T-cell (primary cell): Measurements from ENCODE around the gene NFKBIZ. TPM values are rescaled to one million over a fixed set of nuclear protein-coding genes. Genes with fewer than 3 reads are reported as not detected.

Experiments
- ATAC-seq, 4 experiments: fragments of 200-7000 bp in 3 of 4; fragments of 150-1000 bp in 1 of 4; cut with Tn5 transposase; replicated peaks in 1 of 4; 1 replicate in 3 of 4; 2 replicates in 1 of 4; pipeline ENCODE4 v1.10.0; 2021; ENCODE audit warnings: moderate library complexity in 3 of 4, mild to moderate bottlenecking in 2 of 4, moderate number of reproducible peaks in 1 of 4
- CTCF ChIA-PET, 2 donors: fragments of 300-600 bp; sonication (Branson Sonifier 250); formaldehyde crosslinking; loops; one replicate each; lab custom pipeline; 2022; ENCODE audit warnings: antibody characterized with exemption in 2 of 2; lab: Charles Lee
- POLR2A ChIA-PET, 2 donors: fragments of 300-600 bp; sonication (Branson Sonifier 250); formaldehyde crosslinking; loops; one replicate each; lab custom pipeline; 2022; ENCODE audit warnings: antibody characterized with exemption in 2 of 2; lab: Charles Lee
- DNase-seq, 35 experiments: peaks; one replicate each; pipeline versions ENCODE4 v3.0.0 to v3.0.0-alpha.2; 2013 to 2023
- H3K27ac ChIP-seq: one replicate; pipeline ENCODE4 v1.5.1; 2013; ENCODE audit warnings: low read length
- H3K27me3 ChIP-seq, 2 experiments: replicated peaks in 1 of 2; 1 replicate in 1 of 2; 2 replicates in 1 of 2; pipeline versions ENCODE4 v1.6.1 to v1.7.0; 2013; ENCODE audit warnings: low read length in 1 of 2, mixed read lengths in 1 of 2; ENCODE audit not compliant: control insufficient read depth in 2 of 2, insufficient read depth in 2 of 2; ENCODE audit errors: extremely low read depth in 1 of 2
- H3K36me3 ChIP-seq, 2 donors: 1 replicate in 1 of 2; 2 replicates in 1 of 2; pipeline versions ENCODE4 v1.6.1 to v1.7.0; 2013; ENCODE audit warnings: low read length in 1 of 2; ENCODE audit not compliant: control insufficient read depth in 2 of 2, insufficient read depth in 1 of 2; ENCODE audit errors: extremely low read depth in 1 of 2
- H3K4me1 ChIP-seq, 2 experiments: 1 replicate in 1 of 2; 2 replicates in 1 of 2; pipeline versions ENCODE4 v1.6.1 to v1.7.0; 2013; ENCODE audit warnings: low read length in 2 of 2, mixed read lengths in 1 of 2; ENCODE audit not compliant: insufficient read depth in 2 of 2, control insufficient read depth in 1 of 2; ENCODE audit errors: extremely low read depth in 1 of 2
- H3K4me3 ChIP-seq, 2 donors: 1 replicate in 1 of 2; 2 replicates in 1 of 2; pipeline versions ENCODE4 v1.5.1 to v1.7.0; 2013; ENCODE audit warnings: mild to moderate bottlenecking in 2 of 2, low read length in 1 of 2, moderate library complexity in 1 of 2; ENCODE audit not compliant: control insufficient read depth in 1 of 2; ENCODE audit errors: extremely low read depth in 1 of 2
- H3K9me3 ChIP-seq: 2 replicates; pipeline ENCODE4 v1.7.0; 2013
- H3K27ac Mint-ChIP-seq, 2 donors: one replicate each; pipeline ENCODE4 v1.8.0; 2020 to 2021; ENCODE audit warnings: mild to moderate bottlenecking in 2 of 2, mixed read lengths in 2 of 2
- H3K27me3 Mint-ChIP-seq, 2 donors: one replicate each; pipeline ENCODE4 v1.8.0; 2021 to 2022; ENCODE audit warnings: mixed read lengths in 2 of 2
- H3K36me3 Mint-ChIP-seq: one replicate; pipeline ENCODE4 v1.8.0; 2021; ENCODE audit warnings: mixed read lengths
- H3K4me1 Mint-ChIP-seq, 3 donors: one replicate each; pipeline ENCODE4 v1.8.0; 2020 to 2022; ENCODE audit warnings: mixed read lengths in 3 of 3, mild to moderate bottlenecking in 1 of 3
- H3K4me3 Mint-ChIP-seq, 3 donors: one replicate each; pipeline ENCODE4 v1.8.0; 2020 to 2022; ENCODE audit warnings: mild to moderate bottlenecking in 3 of 3, mixed read lengths in 3 of 3, moderate library complexity in 3 of 3
- H3K9me3 Mint-ChIP-seq, 3 donors: one replicate each; pipeline ENCODE4 v1.8.0; 2020 to 2022; ENCODE audit warnings: mixed read lengths in 3 of 3
- WGBS: methylation state at CpG from one replicate; pipeline ENCODE4 v1.1.5; 2013; ENCODE audit warnings: missing lambda C conversion rate; ENCODE audit not compliant: insufficient coverage; 5-methylcytosine and 5-hydroxymethylcytosine counted together
- total RNA-seq, 35 experiments: library from RNA in 6 of 35; stranded (reverse) in 6 of 35; fragments of 120-200 nt in 1 of 35; gene quantifications; one replicate each; pipeline versions ENCODE4 v1.2.1 to v1.2.4 and lab custom pipeline; 2013 to 2026

The NFKBIZ gene
- total RNA-seq (100 to 1,000 TPM; 130 to 720 (median 132) TPM), total RNA-seq (lab: John Stamatoyannopoulos, UW) (52.8 to 1,119 (median 312) reads per million in 29 experiments)
- total RNA-seq (2013), result 187 TPM

GRCh38 chr3:101848754-101849713 is at the start of gene NFKBIZ:
NFKBIZ (plus strand) TSS chr3:101849514; CDS start chr3:101849629, 115 bp downstream.
- no peaks in the 10 kb centered on the region for H3K27me3 ChIP-seq
- H3K27ac ChIP-seq, result peak within 1 kb of the TSS; percentile 99
- H3K4me3 ChIP-seq, result peak within 1 kb of the TSS; percentile 84 to 89
- no peaks in the 10 kb centered on the region for H3K9me3 Mint-ChIP-seq
- 5% methylated on average over 91 of the region's 95 CpGs for WGBS
- H3K27me3 Mint-ChIP-seq, result no peaks in the 10 kb centered on the region
- DNase-seq (peak; percentile 84 to 97 (median 94)), ATAC-seq (peak; percentile 79 to 83 (median 80))
- peaks cover 8 to 25% of the 10 kb centered on the region in 2 donors for H3K36me3 ChIP-seq
- no peaks in the 10 kb centered on the region for H3K9me3 ChIP-seq
- CTCF ChIA-PET, result interaction anchor here (1.3 to 2.1 kb wide), 3 partner anchors 19 to 380 kb away, joined by 3 to 18 read pairs (median 4); no protein-coding TSS in a partner anchor
- peaks cover 39% of the 10 kb centered on the region for H3K36me3 Mint-ChIP-seq
- H3K4me1 Mint-ChIP-seq, result peaks cover 43% of the 10 kb centered on the region in 3 donors
- H3K27ac Mint-ChIP-seq, result peak within 1 kb of the TSS; percentile 99 to 100
- peak within 1 kb of the TSS; percentile 98 to 100 (median 99) for H3K4me3 Mint-ChIP-seq
- peaks cover 12 to 21% of the 10 kb centered on the region in 2 experiments for H3K4me1 ChIP-seq
- POLR2A ChIA-PET, result interaction anchor here (0.6 to 3.1 kb wide), 18 partner anchors 9 to 275 kb away, joined by 3 to 34 read pairs (median 4); partner anchors contain the start of genes CEP97 (in 1 of the 2) and PCNP (in 1 of the 2)

- WGBS, result 100% methylated on average over 3 of the region's 4 CpGs
- peaks cover 0 to 37% of the 10 kb centered on the region in 2 donors for H3K36me3 ChIP-seq
- H3K4me1 ChIP-seq, result peaks cover 3 to 8% of the 10 kb centered on the region in 2 experiments
- H3K9me3 ChIP-seq, result no peaks in the 10 kb centered on the region
- peak overlapping the region; percentile 73 to 85 for H3K27ac Mint-ChIP-seq
- DNase-seq, result no peak
- H3K27me3 Mint-ChIP-seq, result no peaks in the 10 kb centered on the region
- H3K27ac ChIP-seq, result no peak overlapping the region
- no peaks in the 10 kb centered on the region for H3K27me3 ChIP-seq
- H3K36me3 Mint-ChIP-seq, result peaks cover 61% of the 10 kb centered on the region
- ChIA-PET CTCF (interaction anchor here (0.5 to 3.9 kb wide), 7 partner anchors 31 to 735 kb away, joined by 3 to 21 read pairs (median 4); no protein-coding TSS in a partner anchor), POLR2A (interaction anchor here in 1 of 2 donors (0.5 kb wide), 1 partner anchor 149 kb away, joined by 3 read pairs; no protein-coding TSS in a partner anchor)
- H3K4me3 Mint-ChIP-seq, result no peak overlapping the region
- no peaks in the 10 kb centered on the region for H3K9me3 Mint-ChIP-seq
- H3K4me1 Mint-ChIP-seq, result peaks cover 43 to 61% (median 53%) of the 10 kb centered on the region in 3 donors
- no peak for ATAC-seq
- H3K4me3 ChIP-seq, result no peak overlapping the region
Measured at GRCh38 chr3:101801174-101801573, 48.1 kb upstream of the NFKBIZ start.

GRCh38 chr3:101802179-101802578 is 47.1 kb upstream of the NFKBIZ start:
- Histone ChIP-seq H3K27me3 (no peaks in the 10 kb centered on the region), H3K27ac (no peak overlapping the region), H3K4me1 (peaks cover under 1 to 3% of the 10 kb centered on the region in 2 experiments), H3K4me3 (no peak overlapping the region), H3K9me3 (no peaks in the 10 kb centered on the region), H3K36me3 (peaks cover 0 to 39% of the 10 kb centered on the region in 2 donors)
- no peak for ATAC-seq
- Mint-ChIP-seq H3K4me3 (no peak overlapping the region), H3K4me1 (peaks cover 34 to 53% (median 43%) of the 10 kb centered on the region in 3 donors), H3K27me3 (no peaks in the 10 kb centered on the region), H3K36me3 (peaks cover 58% of the 10 kb centered on the region), H3K27ac (peak overlapping the region; percentile 73 to 81), H3K9me3 (no peaks in the 10 kb centered on the region)
- ChIA-PET POLR2A (interaction anchor here (0.6 to 1.7 kb wide), 5 partner anchors 13 to 421 kb away, joined by 3 to 5 read pairs (median 4); partner anchors contain the start of gene NFKBIZ (in 1 of the 2)), CTCF (interaction anchor here (0.6 to 3.9 kb wide), 34 partner anchors 8 to 1801 kb away, joined by 3 to 30 read pairs (median 5); partner anchors contain the start of genes CEP97 (in 1 of the 2), NXPE3 (in 1 of the 2) and RPL24 (in 1 of the 2))
- no CpG with 5 or more reads among the region's 2 CpGs for WGBS
- no peak for DNase-seq

- Mint-ChIP-seq H3K9me3 (no peaks in the 10 kb centered on the region), H3K4me1 (peaks cover 34 to 50% (median 39%) of the 10 kb centered on the region in 3 donors), H3K4me3 (no peak overlapping the region), H3K36me3 (peaks cover 54% of the 10 kb centered on the region), H3K27ac (peak overlapping the region; percentile 73 to 81), H3K27me3 (no peaks in the 10 kb centered on the region)
- H3K27ac ChIP-seq, result peak overlapping the region; percentile 25
- ATAC-seq, result peak; percentile 96 to 99 (median 98)
- peak in 30 of 35 experiments; percentile 2 to 88 (median 44) for DNase-seq
- no peaks in the 10 kb centered on the region for H3K27me3 ChIP-seq
- ChIA-PET CTCF (interaction anchor here (0.6 to 3.9 kb wide), 41 partner anchors 9 to 1201 kb away, joined by 3 to 30 read pairs (median 5); partner anchors contain the start of genes CEP97 (in 1 of the 2), NXPE3 (in 1 of the 2) and RPL24 (in 1 of the 2)), POLR2A (interaction anchor here (0.6 to 1.7 kb wide), 6 partner anchors 17 to 143 kb away, joined by 3 to 5 read pairs (median 3); partner anchors contain the start of gene NFKBIZ (in 1 of the 2))
- no peak overlapping the region for H3K4me3 ChIP-seq
- H3K36me3 ChIP-seq, result peaks cover 0 to 39% of the 10 kb centered on the region in 2 donors
- H3K4me1 ChIP-seq, result peaks cover 0 to 3% of the 10 kb centered on the region in 2 experiments
- H3K9me3 ChIP-seq, result no peaks in the 10 kb centered on the region
- WGBS, result 95% methylated on average over 4 of the region's 9 CpGs
Measured at GRCh38 chr3:101803173-101803782, 46.0 kb upstream of the NFKBIZ start.

- CTCF ChIA-PET, result interaction anchor here (0.6 to 3.9 kb wide), 10 partner anchors 11 to 732 kb away, joined by 3 to 24 read pairs (median 4); partner anchors contain the start of gene NXPE3 (in 1 of the 2)
- WGBS, result no CpG with 5 or more reads among the region's 3 CpGs
- Histone ChIP-seq H3K36me3 (peaks cover 0 to 34% of the 10 kb centered on the region in 2 donors), H3K27ac (no peak overlapping the region), H3K4me3 (no peak overlapping the region), H3K9me3 (no peaks in the 10 kb centered on the region), H3K27me3 (no peaks in the 10 kb centered on the region), H3K4me1 (peaks cover 0 to 3% of the 10 kb centered on the region in 2 experiments)
- Mint-ChIP-seq H3K36me3 (peaks cover 53% of the 10 kb centered on the region), H3K4me3 (no peak overlapping the region), H3K27ac (peak overlapping the region; percentile 73 to 81), H3K27me3 (no peaks in the 10 kb centered on the region), H3K4me1 (peaks cover 37 to 53% (median 40%) of the 10 kb centered on the region in 3 donors), H3K9me3 (no peaks in the 10 kb centered on the region)
- no peak for DNase-seq
- ATAC-seq, result no peak
- POLR2A ChIA-PET, result interaction anchor here in 1 of 2 donors (0.9 kb wide), 1 partner anchor 16 kb away, joined by 3 read pairs; no protein-coding TSS in a partner anchor
Measured at GRCh38 chr3:101803939-101804338, 45.4 kb upstream of the NFKBIZ start.
